Activated naive CD4-positive, alpha-beta T cell treated with anti-CD3 and anti-CD28 coated beads for 36 hours (primary cell): Measurements from ENCODE around the gene BCL2. TPM values are rescaled to one million over a fixed set of nuclear protein-coding genes. Genes with fewer than 3 reads are reported as not detected.

ENCODE experiments used
- CTCF ChIA-PET: fragments of 350-600 bp; sonication (Branson Sonifier 250); formaldehyde crosslinking; loops from one replicate; lab custom pipeline; 2021; ENCODE audit warnings: antibody characterized with exemption; lab: Charles Lee
- DNase-seq: peaks from one replicate; pipeline ENCODE4 v3.0.0-alpha.2; 2020
- H3K27ac Mint-ChIP-seq: one replicate; pipeline ENCODE4 v1.8.0; 2021; ENCODE audit warnings: mild to moderate bottlenecking, mixed read lengths
- H3K27me3 Mint-ChIP-seq: one replicate; pipeline ENCODE4 v1.8.0; 2021; ENCODE audit warnings: low read depth, mixed read lengths
- H3K36me3 Mint-ChIP-seq: one replicate; pipeline ENCODE4 v1.8.0; 2021; ENCODE audit warnings: low read depth, mixed read lengths
- H3K4me1 Mint-ChIP-seq: one replicate; pipeline ENCODE4 v1.8.0; 2021; ENCODE audit warnings: low read depth, mixed read lengths
- H3K4me3 Mint-ChIP-seq: one replicate; pipeline ENCODE4 v1.8.0; 2021; ENCODE audit warnings: mild to moderate bottlenecking, moderate library complexity, mixed read lengths
- H3K9me3 Mint-ChIP-seq: one replicate; pipeline ENCODE4 v1.8.0; 2021; ENCODE audit warnings: mixed read lengths
- intact Hi-C: fragments of 100-400 bp; cut with micrococcal nuclease; formaldehyde crosslinking; loops from one replicate; pipeline ENCODE4 v1.15.1; 2023
- total RNA-seq, 2 experiments: library from RNA; stranded (reverse); gene quantifications; one replicate each; pipeline ENCODE4 v1.2.3, GENCODE V29; 2021

BCL2 gene
- total RNA-seq, 2 experiments from 2014 or later = 48.4 to 49.6 TPM

GRCh38 chr18:63143330-63143771, 176.2 kb downstream of the BCL2 start:
- intact Hi-C loops = no loop called here
- H3K36me3 Mint-ChIP-seq = peaks cover 14% of the 10 kb centered on the region
- CTCF ChIA-PET = interaction anchor here (0.7 to 2.1 kb wide), 5 partner anchors 11 to 181 kb away, joined by 3 to 10 read pairs (median 3); no protein-coding TSS in a partner anchor
- peaks cover 54% of the 10 kb centered on the region for H3K4me1 Mint-ChIP-seq
- no peak overlapping the region for H3K4me3 Mint-ChIP-seq
- H3K27ac Mint-ChIP-seq = no peak overlapping the region
- H3K9me3 Mint-ChIP-seq = peaks cover 3% of the 10 kb centered on the region
- H3K27me3 Mint-ChIP-seq = no peaks in the 10 kb centered on the region
- DNase-seq = no peak

GRCh38 chr18:63142594-63143225, 176.9 kb downstream of the BCL2 start:
- H3K4me3 Mint-ChIP-seq = no peak overlapping the region
- peaks cover 3% of the 10 kb centered on the region for H3K9me3 Mint-ChIP-seq
- H3K4me1 Mint-ChIP-seq = peaks cover 60% of the 10 kb centered on the region
- peaks cover 14% of the 10 kb centered on the region for H3K36me3 Mint-ChIP-seq
- no peaks in the 10 kb centered on the region for H3K27me3 Mint-ChIP-seq
- CTCF ChIA-PET = interaction anchor here (0.7 to 2.1 kb wide), 4 partner anchors 11 to 181 kb away, joined by 3 to 10 read pairs (median 3); no protein-coding TSS in a partner anchor
- DNase-seq = no peak
- intact Hi-C loops = no loop called here
- H3K27ac Mint-ChIP-seq = no peak overlapping the region

GRCh38 chr18:63141778-63142176, 177.8 kb downstream of the BCL2 start:
- H3K27ac Mint-ChIP-seq = no peak overlapping the region
- CTCF ChIA-PET = interaction anchor here (1.6 to 2.1 kb wide), 2 partner anchors 10 to 17 kb away, joined by 4 to 10 read pairs; no protein-coding TSS in a partner anchor
- no peaks in the 10 kb centered on the region for H3K27me3 Mint-ChIP-seq
- intact Hi-C loops = no loop called here
- H3K4me1 Mint-ChIP-seq = peaks cover 63% of the 10 kb centered on the region
- peaks cover 14% of the 10 kb centered on the region for H3K36me3 Mint-ChIP-seq
- H3K4me3 Mint-ChIP-seq = no peak overlapping the region
- H3K9me3 Mint-ChIP-seq = peaks cover 3% of the 10 kb centered on the region
- DNase-seq = no peak

- H3K4me1 Mint-ChIP-seq = peaks cover 65% of the 10 kb centered on the region
- H3K27ac Mint-ChIP-seq = no peak overlapping the region
- no peaks in the 10 kb centered on the region for H3K27me3 Mint-ChIP-seq
- H3K4me3 Mint-ChIP-seq = no peak overlapping the region
- CTCF ChIA-PET = interaction anchor here (0.9 to 2.1 kb wide), 3 partner anchors 9 to 17 kb away, joined by 3 to 10 read pairs (median 4); no protein-coding TSS in a partner anchor
- H3K36me3 Mint-ChIP-seq = peaks cover 14% of the 10 kb centered on the region
- intact Hi-C loops = no loop called here
- H3K9me3 Mint-ChIP-seq = peaks cover 3% of the 10 kb centered on the region
- DNase-seq = no peak
Measured at GRCh38 chr18:63140997-63141777, 178.4 kb downstream of the BCL2 start.

GRCh38 chr18:63140038-63140450, 179.5 kb downstream of the BCL2 start:
- no peaks in the 10 kb centered on the region for H3K27me3 Mint-ChIP-seq
- H3K9me3 Mint-ChIP-seq = peaks cover 3% of the 10 kb centered on the region
- peaks cover 12% of the 10 kb centered on the region for H3K36me3 Mint-ChIP-seq
- intact Hi-C loops = no loop called here
- no peak overlapping the region for H3K4me3 Mint-ChIP-seq
- DNase-seq = no peak
- peaks cover 72% of the 10 kb centered on the region for H3K4me1 Mint-ChIP-seq
- CTCF ChIA-PET = interaction anchor here (0.9 to 2.5 kb wide), 4 partner anchors 11 to 183 kb away, joined by 3 to 9 read pairs (median 5); no protein-coding TSS in a partner anchor
- H3K27ac Mint-ChIP-seq = no peak overlapping the region

- H3K36me3 Mint-ChIP-seq = peaks cover 12% of the 10 kb centered on the region
- peaks cover 65% of the 10 kb centered on the region for H3K4me1 Mint-ChIP-seq
- DNase-seq = peak; percentile 65
- H3K4me3 Mint-ChIP-seq = peak overlapping the region; percentile 75
- H3K27ac Mint-ChIP-seq = peak overlapping the region; percentile 82
- intact Hi-C loops = loop anchor here (1.0 kb wide), 4 partner anchors 13 to 284 kb away; partner anchors contain the start of gene VPS4B
- H3K27me3 Mint-ChIP-seq = no peaks in the 10 kb centered on the region
- H3K9me3 Mint-ChIP-seq = peaks cover 3% of the 10 kb centered on the region
- CTCF ChIA-PET = interaction anchor here (0.8 to 3.4 kb wide), 8 partner anchors 13 to 186 kb away, joined by 3 to 23 read pairs (median 6); no protein-coding TSS in a partner anchor
Measured at GRCh38 chr18:63138436-63139340, 180.9 kb downstream of the BCL2 start.

- H3K27me3 Mint-ChIP-seq = no peaks in the 10 kb centered on the region
- H3K4me1 Mint-ChIP-seq = peaks cover 60% of the 10 kb centered on the region
- intact Hi-C loops = loop anchor here (1.0 kb wide), 4 partner anchors 13 to 284 kb away; partner anchors contain the start of gene VPS4B
- H3K9me3 Mint-ChIP-seq = peaks cover 3% of the 10 kb centered on the region
- H3K36me3 Mint-ChIP-seq = peaks cover 12% of the 10 kb centered on the region
- peak overlapping the region; percentile 82 for H3K27ac Mint-ChIP-seq
- DNase-seq = peak; percentile 79
- CTCF ChIA-PET = interaction anchor here (0.8 to 3.4 kb wide), 5 partner anchors 13 to 187 kb away, joined by 4 to 23 read pairs (median 9); no protein-coding TSS in a partner anchor
- H3K4me3 Mint-ChIP-seq = peak overlapping the region; percentile 75
Measured at GRCh38 chr18:63137999-63138435, 181.6 kb downstream of the BCL2 start.

- intact Hi-C loops = no loop called here
- Mint-ChIP-seq H3K27ac (no peak overlapping the region), H3K4me3 (no peak overlapping the region), H3K4me1 (peaks cover 59% of the 10 kb centered on the region), H3K9me3 (no peaks in the 10 kb centered on the region), H3K27me3 (no peaks in the 10 kb centered on the region), H3K36me3 (peaks cover 4% of the 10 kb centered on the region)
- CTCF ChIA-PET = interaction anchor here (1.5 to 2.1 kb wide), 6 partner anchors 12 to 183 kb away, joined by 4 to 16 read pairs (median 6); no protein-coding TSS in a partner anchor
- DNase-seq = no peak
Measured at GRCh38 chr18:63135101-63135500, 184.5 kb downstream of the BCL2 start.

- Mint-ChIP-seq H3K36me3 (peaks cover 7% of the 10 kb centered on the region), H3K9me3 (no peaks in the 10 kb centered on the region), H3K27ac (no peak overlapping the region), H3K4me3 (no peak overlapping the region), H3K4me1 (peaks cover 41% of the 10 kb centered on the region), H3K27me3 (no peaks in the 10 kb centered on the region)
- intact Hi-C loops = no loop called here
- CTCF ChIA-PET = interaction anchor here (0.5 to 6.0 kb wide), 15 partner anchors 10 to 285 kb away, joined by 3 to 54 read pairs (median 6); partner anchors contain the start of gene BCL2
- DNase-seq = no peak
Measured at GRCh38 chr18:63132819-63133200, 186.8 kb downstream of the BCL2 start.

GRCh38 chr18:63131959-63132818, 187.4 kb downstream of the BCL2 start:
- Mint-ChIP-seq H3K36me3 (peaks cover 11% of the 10 kb centered on the region), H3K4me3 (no peak overlapping the region), H3K4me1 (peaks cover 39% of the 10 kb centered on the region), H3K27ac (peak overlapping the region; percentile 75), H3K9me3 (no peaks in the 10 kb centered on the region), H3K27me3 (no peaks in the 10 kb centered on the region)
- CTCF ChIA-PET = interaction anchor here (0.5 to 6.0 kb wide), 27 partner anchors 10 to 306 kb away, joined by 3 to 54 read pairs (median 4); partner anchors contain the start of gene BCL2
- intact Hi-C loops = loop anchor here (1.0 to 2.0 kb wide), 5 partner anchors 23 to 307 kb away; no protein-coding TSS in a partner anchor
- no peak for DNase-seq
